GM23338 (cell line): ENCODE results near the gene NOL3. TPM values are rescaled to one million over a fixed set of nuclear protein-coding genes. Genes with fewer than 3 reads are reported as not detected.

Source experiments
- ATAC-seq: fragments of 200-7000 bp; cut with Tn5 transposase; 3 replicates; pipeline ENCODE4 v1.9.1; 2020
- DNase-seq: peaks from one replicate; pipeline ENCODE4 v3.0.0-alpha.2; 2015; ENCODE audit warnings: low spot score
- H2AFZ ChIP-seq: fragments of 200-600 bp; sonication (generic); 2 replicates; pipeline ENCODE4 v1.8.0; 2016; ENCODE audit warnings: antibody characterized with exemption, mild to moderate bottlenecking, moderate library complexity
- H3F3A ChIP-seq: fragments of 200-600 bp; sonication (generic); replicated peaks from 2 replicates; pipeline ENCODE4 v1.8.0; 2017; ENCODE audit warnings: antibody characterized with exemption, mixed run types, low read depth
- H3K27ac ChIP-seq: fragments of 200-600 bp; sonication (generic); 2 replicates; pipeline ENCODE4 v1.6.1; 2016; ENCODE audit warnings: low read depth
- H3K27me3 ChIP-seq: fragments of 200-600 bp; sonication (generic); 2 replicates; pipeline ENCODE4 v1.8.0; 2016; ENCODE audit warnings: mild to moderate bottlenecking, mixed run types, moderate library complexity; ENCODE audit not compliant: insufficient read depth
- H3K36me3 ChIP-seq: fragments of 200-600 bp; sonication (generic); 2 replicates; pipeline ENCODE4 v1.8.0; 2016; ENCODE audit warnings: mild to moderate bottlenecking; ENCODE audit not compliant: insufficient read depth
- H3K4me1 ChIP-seq: fragments of 200-600 bp; sonication (generic); 2 replicates; pipeline ENCODE4 v1.8.0; 2016; ENCODE audit warnings: mild to moderate bottlenecking, moderate library complexity; ENCODE audit not compliant: insufficient read depth
- H3K4me2 ChIP-seq: fragments of 200-600 bp; sonication (generic); 2 replicates; pipeline ENCODE4 v1.7.1; 2017; ENCODE audit warnings: mixed run types
- H3K4me3 ChIP-seq: fragments of 200-600 bp; sonication (generic); 2 replicates; pipeline ENCODE4 v1.6.1; 2016; ENCODE audit warnings: mixed run types
- H3K79me2 ChIP-seq: fragments of 200-600 bp; sonication (generic); replicated peaks from 2 replicates; pipeline ENCODE4 v1.8.0; 2017; ENCODE audit warnings: mild to moderate bottlenecking; ENCODE audit not compliant: insufficient read depth
- H3K9me2 ChIP-seq: fragments of 200-600 bp; sonication (generic); 2 replicates; pipeline ENCODE4 v1.8.0; 2017; ENCODE audit not compliant: insufficient read depth
- H4K20me1 ChIP-seq: fragments of 200-600 bp; sonication (generic); replicated peaks from 2 replicates; pipeline ENCODE4 v1.8.0; 2017; ENCODE audit warnings: mild to moderate bottlenecking; ENCODE audit not compliant: insufficient read depth
- H3K27ac Mint-ChIP-seq: 2 replicates; pipeline ENCODE4 v1.8.0; 2020; ENCODE audit warnings: inconsistent platforms, mild to moderate bottlenecking, moderate library complexity, mixed read lengths
- H3K27me3 Mint-ChIP-seq: 3 replicates; pipeline ENCODE4 v1.8.0; 2022; ENCODE audit warnings: low read depth, mild to moderate bottlenecking, moderate library complexity, mixed read lengths, inconsistent platforms; ENCODE audit not compliant: insufficient read depth, poor library complexity
- H3K36me3 Mint-ChIP-seq: 3 replicates; pipeline ENCODE4 v1.8.0; 2021; ENCODE audit warnings: low read depth, mild to moderate bottlenecking, inconsistent platforms, moderate library complexity, mixed read lengths
- H3K4me1 Mint-ChIP-seq: 3 replicates; pipeline ENCODE4 v1.8.0; 2020; ENCODE audit warnings: mild to moderate bottlenecking, inconsistent platforms, mixed read lengths
- H3K4me3 Mint-ChIP-seq: 3 replicates; pipeline ENCODE4 v1.8.0; 2021; ENCODE audit warnings: moderate library complexity, mild to moderate bottlenecking, inconsistent platforms, mixed read lengths
- H3K9me3 Mint-ChIP-seq: 3 replicates; pipeline ENCODE4 v1.8.0; 2020; ENCODE audit warnings: moderate library complexity, mild to moderate bottlenecking, inconsistent platforms, mixed read lengths
- CREB1 ChIP-seq: fragments of 250-450 bp; sonication (Bioruptor Pico); IDR thresholded peaks from 2 replicates; pipeline ENCODE4 v1.5.0; 2020; ENCODE audit warnings: low read depth, mild to moderate bottlenecking, moderate library complexity
- EZH2 ChIP-seq: fragments of 200-600 bp; sonication (generic); IDR thresholded peaks from one replicate; pipeline ENCODE4 v1.8.0; 2017; ENCODE audit warnings: antibody characterized with exemption, mild to moderate bottlenecking, low read depth; ENCODE audit not compliant: unreplicated experiment
- JUNB ChIP-seq: IDR thresholded peaks from one replicate; pipeline ENCODE4 v1.6.1; 2016; ENCODE audit warnings: antibody characterized with exemption; ENCODE audit not compliant: unreplicated experiment
- NANOG ChIP-seq: IDR thresholded peaks from 2 replicates; pipeline ENCODE4 v1.6.1; 2016; ENCODE audit warnings: antibody characterized with exemption, borderline replicate concordance
- STAT1 ChIP-seq: IDR thresholded peaks from one replicate; pipeline ENCODE4 v1.6.1; 2016; ENCODE audit warnings: antibody characterized with exemption; ENCODE audit not compliant: unreplicated experiment
- ZNF114 ChIP-seq: fragments of 250-450 bp; sonication (Bioruptor Pico); IDR thresholded peaks from 2 replicates; pipeline ENCODE4 v1.5.0; 2020; ENCODE audit warnings: mild to moderate bottlenecking, moderate library complexity
- ZNF331 ChIP-seq: fragments of 250-450 bp; sonication (Bioruptor Pico); IDR thresholded peaks from 2 replicates; pipeline ENCODE4 v1.5.0; 2020; ENCODE audit warnings: low read depth, mild to moderate bottlenecking, moderate library complexity
- polyA plus RNA-seq: library from polyadenylated mRNA; unstranded; fragments of >200 nt; fragmentation: Nextera tagmentation; extraction: Ambion mirVana; gene quantifications from 2 replicates; pipeline ENCODE4 v1.2.1, GENCODE V29; 2016
- total RNA-seq: library from RNA; depleted of rRNA; stranded (reverse); fragments of >200 nt; shearing (Covaris generic); gene quantifications from 2 replicates; pipeline ENCODE4 v1.2.3, GENCODE V29; 2014
- TF ChIP-seq, protein P1 (sequence below): fragments of 250-450 bp; sonication (Bioruptor Pico); IDR thresholded peaks from 2 replicates; pipeline ENCODE4 v1.5.0; 2020; ENCODE audit warnings: mild to moderate bottlenecking, moderate library complexity
- TF ChIP-seq, protein P2 (sequence below), 2 experiments: fragments of 200-600 bp in 1 of 2; sonication (generic) in 1 of 2; conservative IDR thresholded peaks; 2 replicates each; pipeline versions ENCODE4 v1.5.1 to v1.6.1; 2016 to 2017; ENCODE audit warnings: antibody characterized with exemption in 2 of 2, low read depth in 2 of 2, mild to moderate bottlenecking in 2 of 2, moderate library complexity in 1 of 2

NOL3 gene
- total and polyA plus RNA-seq, 2 experiments from 2014 or later: 3.3 to 4.0 TPM

DNA sequence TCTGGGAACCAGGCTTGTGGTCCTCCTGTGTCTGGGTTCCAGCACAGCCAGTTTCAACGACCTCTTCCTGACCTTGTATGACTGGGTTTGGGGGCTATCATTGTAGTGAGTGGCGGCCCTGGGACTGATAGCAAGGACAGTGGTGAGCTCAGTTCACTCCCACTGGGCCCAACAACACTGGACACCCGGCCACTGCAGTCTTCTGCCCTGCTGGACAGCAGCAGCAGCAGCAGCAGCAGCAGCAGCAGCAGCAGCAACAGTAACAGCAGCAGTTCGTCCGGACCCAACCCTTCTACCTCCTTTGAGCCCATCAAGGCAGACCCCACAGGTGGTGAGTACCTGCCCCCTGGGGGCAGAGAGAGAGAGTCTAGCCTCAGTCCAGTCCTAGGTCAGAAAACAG lies 25.3 kb downstream of the NOL3 start (continued):
- TF ChIP-seq, protein P1, sequence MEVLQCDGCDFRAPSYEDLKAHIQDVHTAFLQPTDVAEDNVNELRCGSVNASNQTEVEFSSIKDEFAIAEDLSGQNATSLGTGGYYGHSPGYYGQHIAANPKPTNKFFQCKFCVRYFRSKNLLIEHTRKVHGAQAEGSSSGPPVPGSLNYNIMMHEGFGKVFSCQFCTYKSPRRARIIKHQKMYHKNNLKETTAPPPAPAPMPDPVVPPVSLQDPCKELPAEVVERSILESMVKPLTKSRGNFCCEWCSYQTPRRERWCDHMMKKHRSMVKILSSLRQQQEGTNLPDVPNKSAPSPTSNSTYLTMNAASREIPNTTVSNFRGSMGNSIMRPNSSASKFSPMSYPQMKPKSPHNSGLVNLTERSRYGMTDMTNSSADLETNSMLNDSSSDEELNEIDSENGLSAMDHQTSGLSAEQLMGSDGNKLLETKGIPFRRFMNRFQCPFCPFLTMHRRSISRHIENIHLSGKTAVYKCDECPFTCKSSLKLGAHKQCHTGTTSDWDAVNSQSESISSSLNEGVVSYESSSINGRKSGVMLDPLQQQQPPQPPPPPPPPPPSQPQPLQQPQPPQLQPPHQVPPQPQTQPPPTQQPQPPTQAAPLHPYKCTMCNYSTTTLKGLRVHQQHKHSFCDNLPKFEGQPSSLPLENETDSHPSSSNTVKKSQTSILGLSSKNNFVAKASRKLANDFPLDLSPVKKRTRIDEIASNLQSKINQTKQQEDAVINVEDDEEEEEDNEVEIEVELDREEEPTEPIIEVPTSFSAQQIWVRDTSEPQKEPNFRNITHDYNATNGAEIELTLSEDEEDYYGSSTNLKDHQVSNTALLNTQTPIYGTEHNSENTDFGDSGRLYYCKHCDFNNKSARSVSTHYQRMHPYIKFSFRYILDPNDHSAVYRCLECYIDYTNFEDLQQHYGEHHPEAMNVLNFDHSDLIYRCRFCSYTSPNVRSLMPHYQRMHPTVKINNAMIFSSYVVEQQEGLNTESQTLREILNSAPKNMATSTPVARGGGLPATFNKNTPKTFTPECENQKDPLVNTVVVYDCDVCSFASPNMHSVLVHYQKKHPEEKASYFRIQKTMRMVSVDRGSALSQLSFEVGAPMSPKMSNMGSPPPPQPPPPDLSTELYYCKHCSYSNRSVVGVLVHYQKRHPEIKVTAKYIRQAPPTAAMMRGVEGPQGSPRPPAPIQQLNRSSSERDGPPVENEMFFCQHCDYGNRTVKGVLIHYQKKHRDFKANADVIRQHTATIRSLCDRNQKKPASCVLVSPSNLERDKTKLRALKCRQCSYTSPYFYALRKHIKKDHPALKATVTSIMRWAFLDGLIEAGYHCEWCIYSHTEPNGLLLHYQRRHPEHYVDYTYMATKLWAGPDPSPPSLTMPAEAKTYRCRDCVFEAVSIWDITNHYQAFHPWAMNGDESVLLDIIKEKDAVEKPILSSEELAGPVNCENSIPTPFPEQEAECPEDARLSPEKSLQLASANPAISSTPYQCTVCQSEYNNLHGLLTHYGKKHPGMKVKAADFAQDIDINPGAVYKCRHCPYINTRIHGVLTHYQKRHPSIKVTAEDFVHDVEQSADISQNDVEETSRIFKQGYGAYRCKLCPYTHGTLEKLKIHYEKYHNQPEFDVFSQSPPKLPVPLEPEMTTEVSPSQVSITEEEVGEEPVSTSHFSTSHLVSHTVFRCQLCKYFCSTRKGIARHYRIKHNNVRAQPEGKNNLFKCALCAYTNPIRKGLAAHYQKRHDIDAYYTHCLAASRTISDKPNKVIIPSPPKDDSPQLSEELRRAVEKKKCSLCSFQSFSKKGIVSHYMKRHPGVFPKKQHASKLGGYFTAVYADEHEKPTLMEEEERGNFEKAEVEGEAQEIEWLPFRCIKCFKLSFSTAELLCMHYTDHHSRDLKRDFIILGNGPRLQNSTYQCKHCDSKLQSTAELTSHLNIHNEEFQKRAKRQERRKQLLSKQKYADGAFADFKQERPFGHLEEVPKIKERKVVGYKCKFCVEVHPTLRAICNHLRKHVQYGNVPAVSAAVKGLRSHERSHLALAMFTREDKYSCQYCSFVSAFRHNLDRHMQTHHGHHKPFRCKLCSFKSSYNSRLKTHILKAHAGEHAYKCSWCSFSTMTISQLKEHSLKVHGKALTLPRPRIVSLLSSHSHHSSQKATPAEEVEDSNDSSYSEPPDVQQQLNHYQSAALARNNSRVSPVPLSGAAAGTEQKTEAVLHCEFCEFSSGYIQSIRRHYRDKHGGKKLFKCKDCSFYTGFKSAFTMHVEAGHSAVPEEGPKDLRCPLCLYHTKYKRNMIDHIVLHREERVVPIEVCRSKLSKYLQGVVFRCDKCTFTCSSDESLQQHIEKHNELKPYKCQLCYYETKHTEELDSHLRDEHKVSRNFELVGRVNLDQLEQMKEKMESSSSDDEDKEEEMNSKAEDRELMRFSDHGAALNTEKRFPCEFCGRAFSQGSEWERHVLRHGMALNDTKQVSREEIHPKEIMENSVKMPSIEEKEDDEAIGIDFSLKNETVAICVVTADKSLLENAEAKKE (CRISPR knock-in tag): no peak
- TF ChIP-seq JUNB: no peak
- TF ChIP-seq NANOG: no peak
- no peak for TF ChIP-seq EZH2
- no peak for TF ChIP-seq CREB1

DNA sequence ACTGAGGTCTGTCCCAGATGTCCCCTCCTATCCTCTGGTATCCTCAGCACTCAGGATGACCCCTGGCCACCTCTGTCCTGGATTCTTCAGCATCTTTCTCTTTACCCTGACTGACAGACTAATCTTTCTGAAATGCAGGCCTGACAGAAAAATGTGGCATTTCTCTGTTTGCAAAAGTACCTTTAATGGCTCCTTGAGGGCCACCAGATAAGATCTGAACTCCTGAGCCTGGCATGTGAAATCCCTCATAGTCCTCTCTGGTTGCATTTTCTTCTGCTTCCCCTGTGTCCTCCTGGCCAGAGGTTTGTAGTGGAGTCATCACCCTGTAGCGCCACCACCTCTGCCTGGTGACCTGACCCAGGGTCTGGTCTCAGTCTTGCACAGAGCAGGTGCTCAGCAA lies 26.5 kb downstream of the NOL3 start:
- H3K4me1 Mint-ChIP-seq: peaks cover 18% of the 10 kb centered on the region
- Histone ChIP-seq H3K36me3 (peaks cover 20% of the 10 kb centered on the region; the same call in 1 of the 2 replicates), H3K79me2 (peaks cover 21% of the 10 kb centered on the region), H3K4me1 (peaks cover 12% of the 10 kb centered on the region), H3K9me2 (no peaks in the 10 kb centered on the region), H3K4me2 (no peak overlapping the region), H3K4me3 (no peak overlapping the region), H4K20me1 (peaks cover 22% of the 10 kb centered on the region), H3K27me3 (no peaks in the 10 kb centered on the region), H2AFZ (no peak overlapping the region), H3F3A (peaks cover 23% of the 10 kb centered on the region; the same call in 1 of the 2 replicates), H3K27ac (no peak overlapping the region)
- H3K27me3 Mint-ChIP-seq: peaks cover 18% of the 10 kb centered on the region
- no peak overlapping the region for H3K4me3 Mint-ChIP-seq
- no peak for ATAC-seq
- no peak for DNase-seq
- peaks cover 54% of the 10 kb centered on the region for H3K36me3 Mint-ChIP-seq
- no peak overlapping the region for H3K27ac Mint-ChIP-seq
- H3K9me3 Mint-ChIP-seq: no peaks in the 10 kb centered on the region
- TF ChIP-seq, protein P1 (CRISPR knock-in tag): no peak
- TF ChIP-seq ZNF331 (CRISPR knock-in tag) (no peak), ZNF114 (CRISPR knock-in tag) (no peak), NANOG (no peak), STAT1 (no peak), JUNB (no peak)
- TF ChIP-seq, protein P2, sequence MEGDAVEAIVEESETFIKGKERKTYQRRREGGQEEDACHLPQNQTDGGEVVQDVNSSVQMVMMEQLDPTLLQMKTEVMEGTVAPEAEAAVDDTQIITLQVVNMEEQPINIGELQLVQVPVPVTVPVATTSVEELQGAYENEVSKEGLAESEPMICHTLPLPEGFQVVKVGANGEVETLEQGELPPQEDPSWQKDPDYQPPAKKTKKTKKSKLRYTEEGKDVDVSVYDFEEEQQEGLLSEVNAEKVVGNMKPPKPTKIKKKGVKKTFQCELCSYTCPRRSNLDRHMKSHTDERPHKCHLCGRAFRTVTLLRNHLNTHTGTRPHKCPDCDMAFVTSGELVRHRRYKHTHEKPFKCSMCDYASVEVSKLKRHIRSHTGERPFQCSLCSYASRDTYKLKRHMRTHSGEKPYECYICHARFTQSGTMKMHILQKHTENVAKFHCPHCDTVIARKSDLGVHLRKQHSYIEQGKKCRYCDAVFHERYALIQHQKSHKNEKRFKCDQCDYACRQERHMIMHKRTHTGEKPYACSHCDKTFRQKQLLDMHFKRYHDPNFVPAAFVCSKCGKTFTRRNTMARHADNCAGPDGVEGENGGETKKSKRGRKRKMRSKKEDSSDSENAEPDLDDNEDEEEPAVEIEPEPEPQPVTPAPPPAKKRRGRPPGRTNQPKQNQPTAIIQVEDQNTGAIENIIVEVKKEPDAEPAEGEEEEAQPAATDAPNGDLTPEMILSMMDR (conservative IDR thresholded peaks at IDR 0.05; ENCODE audit: low read depth in 2 of 2): no peak
